H54 (cell line): ENCODE results near the gene MOB1A.

ENCODE experiments used
- DNase-seq: peaks from one replicate; pipeline ENCODE4 v3.0.0; 2011; ENCODE audit warnings: low spot score, mixed read lengths; ENCODE audit not compliant: insufficient read length
- FAIRE-seq: peaks from 3 replicates; lab custom pipeline; 2011; peaks lifted over from hg19 to GRCh38; lab: Jason Lieb, UNC
- POLR2A ChIP-seq: IDR thresholded peaks from 2 replicates; pipeline ENCODE4 v1.6.1; 2011; ENCODE audit warnings: low read depth, mild to moderate bottlenecking, low read length

MOB1A gene

DNA sequence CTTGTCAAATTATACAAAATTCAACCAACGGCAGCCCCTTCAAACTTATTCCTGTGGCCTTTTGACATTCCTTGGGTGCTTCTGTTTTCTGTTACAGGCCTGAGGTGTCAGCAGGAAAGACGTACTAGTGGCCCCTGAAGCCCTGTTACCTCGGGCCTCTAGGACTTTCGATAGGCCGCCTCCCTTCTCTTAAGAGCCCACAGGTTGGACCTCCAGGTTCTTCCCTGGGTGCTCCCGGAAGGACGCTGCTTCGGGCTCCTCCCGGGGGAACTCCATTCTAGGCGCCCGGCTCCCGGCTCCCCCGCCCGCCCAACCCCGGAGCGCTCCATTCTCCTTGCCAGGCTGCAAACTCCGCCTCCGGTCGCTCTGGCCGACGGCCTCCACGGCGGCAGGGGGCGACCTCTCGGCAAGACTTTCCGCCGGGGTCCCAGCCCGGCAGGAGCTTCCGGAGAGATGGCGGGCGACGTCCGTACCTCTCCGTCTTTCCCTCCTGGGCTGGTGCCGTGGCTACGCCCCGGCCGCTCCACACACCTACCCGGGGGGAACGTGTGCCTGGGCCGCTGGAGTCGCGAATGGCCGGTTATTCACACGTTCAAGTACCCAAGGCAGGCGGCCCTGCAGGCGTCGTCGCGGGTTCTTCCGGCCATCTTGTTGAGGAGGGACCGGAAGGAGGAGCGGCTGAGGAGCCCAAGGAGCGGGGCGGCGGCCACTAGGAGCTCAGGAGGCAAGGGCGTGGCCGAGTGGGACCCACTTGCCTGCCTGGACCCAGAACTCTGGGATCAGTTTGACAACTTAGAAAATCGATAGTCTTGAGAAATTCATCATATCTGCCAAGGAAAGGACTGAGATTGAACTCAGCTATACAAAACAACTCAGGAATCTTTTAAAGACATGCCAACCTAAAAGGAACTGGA, 58.5 kb downstream of the MOB1A start:
- FAIRE-seq = peak; percentile 60
- DNase-seq = peak; percentile 92
- 0 out of 2 replicates have a peak, but pooled peaks have one; percentile 16 for TF ChIP-seq POLR2A

DNA sequence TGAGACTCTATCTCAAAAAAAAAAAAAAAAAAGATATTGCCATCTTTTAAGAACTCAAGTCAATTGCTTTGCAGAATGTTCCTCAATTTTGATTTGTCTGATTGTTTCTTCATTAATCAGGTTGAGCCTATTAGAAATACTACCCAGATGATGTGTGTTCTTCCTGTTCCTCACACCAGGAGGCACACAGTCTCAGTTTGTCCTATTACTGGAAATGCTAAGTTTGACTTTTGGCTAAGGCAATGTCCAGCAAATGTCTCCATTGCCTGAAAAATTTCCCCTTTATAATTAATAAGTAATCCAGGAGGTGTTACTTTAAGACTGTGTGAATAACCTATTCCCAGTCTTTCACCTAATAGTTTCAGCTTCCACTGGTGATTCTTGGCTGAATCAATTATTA, 59.3 kb downstream of the MOB1A start:
- no peak for DNase-seq
- TF ChIP-seq POLR2A = no peak
- peak; percentile 72 for FAIRE-seq

DNA sequence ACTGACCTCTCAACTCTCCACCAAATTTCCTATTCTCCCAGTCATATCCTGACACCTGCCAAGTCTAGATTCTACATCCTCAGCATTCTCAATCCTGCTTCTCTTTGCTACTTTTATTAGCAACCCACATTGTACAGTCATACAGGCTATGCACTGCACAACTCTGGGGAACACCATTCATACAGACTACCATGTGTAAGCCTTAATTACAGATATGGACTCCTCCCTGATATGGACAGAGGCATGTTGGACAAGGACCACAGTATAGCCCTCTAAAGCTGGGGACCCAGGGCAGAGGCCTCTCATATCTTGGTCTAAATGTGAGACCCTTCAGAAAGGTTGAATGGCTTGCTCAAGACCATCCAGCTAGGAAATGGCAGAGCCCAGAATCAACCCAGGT, 67.3 kb downstream of the MOB1A start:
- TF ChIP-seq POLR2A = no peak
- no peak for FAIRE-seq

DNA sequence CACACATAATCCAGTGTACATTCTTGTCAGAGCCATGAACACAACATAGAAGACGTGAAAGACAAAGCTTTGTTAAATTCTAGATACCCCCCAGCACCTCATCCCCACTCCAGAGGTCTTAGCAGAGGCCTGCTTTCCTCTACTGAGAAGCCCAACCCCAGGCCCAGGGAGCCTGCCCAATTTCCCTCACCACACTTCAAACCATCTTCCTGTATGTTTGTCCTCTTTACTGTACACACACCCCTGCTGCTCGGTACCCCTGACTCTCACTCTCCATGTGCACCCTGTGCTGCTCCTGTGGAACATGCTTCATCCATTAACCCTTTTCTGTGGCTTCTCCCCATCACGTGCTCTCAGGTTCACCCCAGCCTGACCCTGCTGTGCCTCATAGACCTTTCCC, 68.1 kb downstream of the MOB1A start:
- no peak for FAIRE-seq
- no peak for TF ChIP-seq POLR2A
- no peak for DNase-seq

More for the DNA sequence above, 67.3 kb downstream of the MOB1A start:
- no peak for DNase-seq

DNA sequence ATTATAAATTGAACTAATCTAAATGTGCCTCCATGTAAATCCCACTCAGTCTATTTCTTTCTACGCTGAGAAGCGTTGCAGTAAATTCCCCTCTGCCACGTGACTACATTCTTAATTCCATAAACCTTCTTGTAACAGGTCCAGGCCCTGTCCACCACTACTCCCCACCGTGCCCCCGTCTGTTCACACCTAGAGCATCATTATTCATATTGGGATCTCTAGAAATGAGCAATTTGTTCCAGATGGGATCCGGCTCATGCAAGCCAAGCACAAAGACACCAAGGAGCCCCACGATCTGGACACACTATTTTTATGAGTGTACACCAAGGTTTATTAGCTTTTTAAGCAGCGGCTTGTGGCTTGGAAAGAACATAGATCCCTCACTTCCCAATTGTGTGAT, 69.1 kb downstream of the MOB1A start:
- no peak for TF ChIP-seq POLR2A
- FAIRE-seq = no peak
- DNase-seq = no peak

DNA sequence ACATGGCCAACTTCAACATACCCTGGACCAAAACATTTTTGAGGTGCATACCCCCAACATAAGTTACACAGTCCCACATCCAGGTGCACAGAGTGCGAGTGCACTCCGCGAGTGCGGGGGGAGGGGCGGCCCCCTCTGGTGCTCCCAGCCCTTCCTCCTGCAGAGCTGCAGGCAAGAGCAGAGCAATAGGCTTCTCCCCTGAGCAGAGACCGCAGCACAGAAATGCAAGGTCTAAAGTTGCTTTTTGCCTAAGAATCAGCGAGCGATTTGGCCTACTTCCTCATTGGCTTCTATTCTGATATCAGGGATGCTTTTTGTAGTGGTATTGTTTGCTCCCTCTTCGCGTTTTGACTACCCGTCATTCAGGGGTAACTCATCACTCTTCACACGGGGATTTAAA, 71.6 kb downstream of the MOB1A start:
- no peak for TF ChIP-seq POLR2A
- FAIRE-seq (no peak), DNase-seq (no peak)

DNA sequence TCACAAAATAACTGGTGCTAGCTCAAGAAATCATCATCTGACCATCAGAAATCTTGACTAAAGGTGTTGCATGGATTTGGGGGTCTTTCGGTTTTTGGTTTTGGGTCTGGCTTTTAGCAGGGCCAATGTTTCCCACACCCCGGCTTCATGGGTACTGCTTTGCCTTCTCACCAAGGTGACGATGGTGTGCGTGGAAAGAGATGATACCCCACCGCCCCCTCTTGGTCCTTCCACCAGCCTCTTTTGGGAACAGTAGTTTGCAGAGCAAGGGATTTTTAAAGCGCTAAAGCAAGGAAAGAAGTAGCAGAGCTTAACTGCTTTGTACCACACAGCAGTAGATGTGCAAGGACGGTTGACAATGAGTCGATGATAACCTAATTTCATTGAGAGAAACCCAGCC, 73.3 kb downstream of the MOB1A start:
- no peak for FAIRE-seq
- no peak for DNase-seq
- TF ChIP-seq POLR2A = no peak

DNA sequence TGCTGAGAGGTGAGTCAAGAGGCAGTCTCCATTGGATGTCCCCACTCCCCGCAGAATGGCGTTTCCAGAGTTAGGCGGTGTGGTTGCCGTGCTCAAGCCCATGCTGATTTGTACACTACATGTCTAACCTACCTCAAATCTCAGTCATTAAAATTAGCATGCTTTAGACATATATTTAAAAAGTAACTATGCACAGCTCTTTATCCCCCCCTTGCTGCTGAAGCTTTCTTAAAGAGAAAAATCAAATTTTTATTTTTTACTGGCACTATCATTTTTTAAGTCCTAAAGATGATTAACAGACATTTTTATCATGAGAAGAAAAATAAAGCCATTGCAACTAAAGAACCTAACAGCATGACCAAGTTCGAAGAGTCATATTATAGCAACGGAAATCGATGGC, 73.8 kb downstream of the MOB1A start:
- DNase-seq (no peak), FAIRE-seq (no peak)
- no peak for TF ChIP-seq POLR2A

DNA sequence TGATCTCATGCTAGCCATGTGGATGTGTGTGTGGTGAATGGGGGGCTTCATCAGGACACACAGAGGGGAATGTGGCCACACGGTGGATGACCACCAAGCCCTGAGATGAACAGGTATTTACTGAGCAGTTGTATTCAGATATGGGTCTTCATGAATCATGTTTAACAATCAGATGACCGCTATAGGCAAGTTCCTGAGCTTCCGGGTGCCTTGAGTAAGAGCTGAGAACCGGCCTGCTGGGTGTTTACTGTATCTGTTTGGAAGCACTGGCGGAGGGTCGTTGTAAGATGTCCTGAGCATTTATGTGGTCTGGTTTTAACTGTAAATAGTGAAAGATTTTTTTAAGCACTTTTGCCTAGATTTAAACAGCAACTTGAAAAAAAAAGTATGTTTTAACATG, 74.9 kb downstream of the MOB1A start:
- no peak for TF ChIP-seq POLR2A

More for the DNA sequence above, 74.9 kb downstream of the MOB1A start:
- no peak for DNase-seq
- FAIRE-seq = no peak
